ENCODE measurements around the gene F11R.

DNA sequence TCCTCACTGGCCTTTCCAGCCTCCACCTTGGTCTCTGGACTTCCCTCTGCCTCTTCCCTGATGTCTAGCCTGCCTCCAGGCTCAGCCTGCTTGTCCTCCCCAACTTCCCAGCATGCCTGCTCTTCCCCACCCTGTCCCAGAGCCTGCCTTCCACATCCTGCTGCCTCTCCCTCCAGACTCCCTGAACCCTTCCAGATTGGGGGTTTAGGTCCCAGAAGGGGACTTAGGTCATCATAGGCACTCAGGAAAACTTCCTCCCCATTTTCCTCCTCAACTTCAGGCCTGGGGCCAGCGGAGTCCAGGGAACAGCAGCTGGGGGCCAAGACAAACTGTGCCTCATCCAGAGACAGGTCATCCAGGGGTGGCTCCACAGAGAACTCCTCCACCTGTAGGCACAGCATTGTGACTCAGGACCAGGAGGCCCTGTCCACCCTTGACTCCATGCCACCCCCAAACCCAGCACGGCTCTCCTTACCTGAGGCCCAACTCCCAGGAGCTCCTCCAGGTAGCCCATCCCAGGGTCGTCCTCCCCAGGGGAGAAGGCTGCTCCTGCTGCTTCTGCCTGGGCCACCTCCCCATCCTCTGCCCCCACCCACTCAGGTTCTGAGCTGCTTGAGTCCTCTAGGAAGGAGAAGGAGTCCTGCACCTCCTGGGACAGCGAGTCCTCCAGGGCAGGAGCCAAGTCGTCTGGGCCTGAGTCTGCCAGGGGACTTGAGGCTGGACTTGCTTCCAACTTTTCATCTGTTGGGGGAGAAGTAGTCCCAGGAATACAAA is 28.2 kb upstream of the F11R start:
- TF ChIP-seq, protein P1, sequence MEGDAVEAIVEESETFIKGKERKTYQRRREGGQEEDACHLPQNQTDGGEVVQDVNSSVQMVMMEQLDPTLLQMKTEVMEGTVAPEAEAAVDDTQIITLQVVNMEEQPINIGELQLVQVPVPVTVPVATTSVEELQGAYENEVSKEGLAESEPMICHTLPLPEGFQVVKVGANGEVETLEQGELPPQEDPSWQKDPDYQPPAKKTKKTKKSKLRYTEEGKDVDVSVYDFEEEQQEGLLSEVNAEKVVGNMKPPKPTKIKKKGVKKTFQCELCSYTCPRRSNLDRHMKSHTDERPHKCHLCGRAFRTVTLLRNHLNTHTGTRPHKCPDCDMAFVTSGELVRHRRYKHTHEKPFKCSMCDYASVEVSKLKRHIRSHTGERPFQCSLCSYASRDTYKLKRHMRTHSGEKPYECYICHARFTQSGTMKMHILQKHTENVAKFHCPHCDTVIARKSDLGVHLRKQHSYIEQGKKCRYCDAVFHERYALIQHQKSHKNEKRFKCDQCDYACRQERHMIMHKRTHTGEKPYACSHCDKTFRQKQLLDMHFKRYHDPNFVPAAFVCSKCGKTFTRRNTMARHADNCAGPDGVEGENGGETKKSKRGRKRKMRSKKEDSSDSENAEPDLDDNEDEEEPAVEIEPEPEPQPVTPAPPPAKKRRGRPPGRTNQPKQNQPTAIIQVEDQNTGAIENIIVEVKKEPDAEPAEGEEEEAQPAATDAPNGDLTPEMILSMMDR (conservative IDR thresholded peaks at IDR 0.05; ENCODE audit: low read depth, low read length), result no peak
- TF ChIP-seq EZH2phosphoT487 (IDR thresholded peaks at IDR 0.05; ENCODE audit: borderline replicate concordance, low read length) (no peak), EZH2 (IDR thresholded peaks at IDR 0.05; ENCODE audit: low read length, unreplicated experiment) (no peak)
